GM10847 (cell line): ENCODE results near the gene LRRFIP2.

Source experiments
- POLR2A ChIP-seq: IDR thresholded peaks from 2 replicates; pipeline ENCODE4 v1.6.1; 2011; ENCODE audit not compliant: insufficient read length; ENCODE audit errors: extremely low read depth

LRRFIP2 gene

GRCh38 chr3:37071921-37072320, 102.5 kb downstream of the LRRFIP2 start:
- no peak for TF ChIP-seq POLR2A

- no peak for TF ChIP-seq POLR2A
These were observed 106.4 kb downstream of the LRRFIP2 start for GRCh38 chr3:37068031-37068430.

- no peak for TF ChIP-seq POLR2A
These were observed 106.8 kb downstream of the LRRFIP2 start for GRCh38 chr3:37067577-37067976.

- no peak for TF ChIP-seq POLR2A
These were observed 109.6 kb downstream of the LRRFIP2 start for GRCh38 chr3:37064747-37065146.

- TF ChIP-seq POLR2A, result no peak
These were observed 116.3 kb downstream of the LRRFIP2 start for GRCh38 chr3:37058117-37058516.

GRCh38 chr3:37056826-37057225, 117.6 kb downstream of the LRRFIP2 start:
- TF ChIP-seq POLR2A, result no peak

GRCh38 chr3:37054370-37054769, 120.0 kb downstream of the LRRFIP2 start:
- TF ChIP-seq POLR2A, result no peak

- TF ChIP-seq POLR2A, result no peak
These were observed 120.6 kb downstream of the LRRFIP2 start for GRCh38 chr3:37053753-37054152.

- no peak for TF ChIP-seq POLR2A
These were observed 121.0 kb downstream of the LRRFIP2 start for GRCh38 chr3:37053337-37053736.

- TF ChIP-seq POLR2A, result no peak
These were observed 121.5 kb downstream of the LRRFIP2 start for GRCh38 chr3:37052860-37053259.

GRCh38 chr3:37050282-37050681, 124.1 kb downstream of the LRRFIP2 start:
- no peak for TF ChIP-seq POLR2A

GRCh38 chr3:37041546-37042195, 132.7 kb downstream of the LRRFIP2 start:
- TF ChIP-seq POLR2A, result no peak

GRCh38 chr3:37040231-37040630, 134.2 kb downstream of the LRRFIP2 start:
- TF ChIP-seq POLR2A, result no peak

- no peak for TF ChIP-seq POLR2A
These were observed 135.1 kb downstream of the LRRFIP2 start for GRCh38 chr3:37039161-37039846.

GRCh38 chr3:37037352-37037751, 137.0 kb downstream of the LRRFIP2 start:
- TF ChIP-seq POLR2A, result no peak

- TF ChIP-seq POLR2A, result no peak
These were observed 141.4 kb downstream of the LRRFIP2 start for GRCh38 chr3:37032961-37033360.
